Measurements from ENCODE around the gene NRIP3. TPM values are rescaled to one million over a fixed set of nuclear protein-coding genes. Genes with fewer than 3 reads are reported as not detected.

Gene NRIP3
- total and polyA plus RNA-seq, 9 of the 15 experiments (the other 6 are each of a cell fraction or from before 2014, with no cell fraction given) = 4.4 to 18.7 (median 11.6) TPM

GRCh38 chr11:8988329-8989234 is 15.2 kb downstream of the NRIP3 start (continued):
- TF ChIP-seq EWSR1 (IDR thresholded peaks at IDR 0.05; ENCODE audit: borderline replicate concordance, low read depth, partially characterized antibody) (no peak), VEZF1 (CRISPR knock-in tag; IDR thresholded peaks at IDR 0.05) (peak; percentile 31), BRD4 (IDR thresholded peaks at IDR 0.05) (no peak), CREB1 (IDR thresholded peaks at IDR 0.05) (peak; percentile 60; the same call in 1 of the 2 replicates), CREB1 (CRISPR knock-in tag; IDR thresholded peaks at IDR 0.05) (no peak), TCF3 (CRISPR knock-in tag; IDR thresholded peaks at IDR 0.05) (peak; percentile 96), NCOA4 (IDR thresholded peaks at IDR 0.05; ENCODE audit: partially characterized antibody) (peak; percentile 52), ZNF316 (IDR thresholded peaks at IDR 0.05) (peak; percentile 64), PKNOX1 (IDR thresholded peaks at IDR 0.05) (peak; percentile 26; the same call in 1 of the 2 replicates), ZSCAN32 (CRISPR knock-in tag; IDR thresholded peaks at IDR 0.05) (no peak), ZNF217 (CRISPR knock-in tag; IDR thresholded peaks at IDR 0.05) (no peak), ZNF707 (CRISPR knock-in tag; conservative IDR thresholded peaks at IDR 0.05) (no peak), MAFK (IDR thresholded peaks at IDR 0.05; ENCODE audit: low read length) (peak; percentile 50; the same call in 1 of the 2 replicates), RFX5 (IDR thresholded peaks at IDR 0.05; ENCODE audit: low read depth, low read length) (no peak), NCOA6 (IDR thresholded peaks at IDR 0.05) (no peak), BCOR (IDR thresholded peaks at IDR 0.05) (peak; percentile 30; the same call in 1 of the 2 replicates), ZBTB2 (IDR thresholded peaks at IDR 0.05) (peak; percentile 47; the same call in 1 of the 2 replicates), RBFOX2 (IDR thresholded peaks at IDR 0.05; ENCODE audit: low read depth, low read length) (no peak)
- TF ChIP-seq, protein P1, sequence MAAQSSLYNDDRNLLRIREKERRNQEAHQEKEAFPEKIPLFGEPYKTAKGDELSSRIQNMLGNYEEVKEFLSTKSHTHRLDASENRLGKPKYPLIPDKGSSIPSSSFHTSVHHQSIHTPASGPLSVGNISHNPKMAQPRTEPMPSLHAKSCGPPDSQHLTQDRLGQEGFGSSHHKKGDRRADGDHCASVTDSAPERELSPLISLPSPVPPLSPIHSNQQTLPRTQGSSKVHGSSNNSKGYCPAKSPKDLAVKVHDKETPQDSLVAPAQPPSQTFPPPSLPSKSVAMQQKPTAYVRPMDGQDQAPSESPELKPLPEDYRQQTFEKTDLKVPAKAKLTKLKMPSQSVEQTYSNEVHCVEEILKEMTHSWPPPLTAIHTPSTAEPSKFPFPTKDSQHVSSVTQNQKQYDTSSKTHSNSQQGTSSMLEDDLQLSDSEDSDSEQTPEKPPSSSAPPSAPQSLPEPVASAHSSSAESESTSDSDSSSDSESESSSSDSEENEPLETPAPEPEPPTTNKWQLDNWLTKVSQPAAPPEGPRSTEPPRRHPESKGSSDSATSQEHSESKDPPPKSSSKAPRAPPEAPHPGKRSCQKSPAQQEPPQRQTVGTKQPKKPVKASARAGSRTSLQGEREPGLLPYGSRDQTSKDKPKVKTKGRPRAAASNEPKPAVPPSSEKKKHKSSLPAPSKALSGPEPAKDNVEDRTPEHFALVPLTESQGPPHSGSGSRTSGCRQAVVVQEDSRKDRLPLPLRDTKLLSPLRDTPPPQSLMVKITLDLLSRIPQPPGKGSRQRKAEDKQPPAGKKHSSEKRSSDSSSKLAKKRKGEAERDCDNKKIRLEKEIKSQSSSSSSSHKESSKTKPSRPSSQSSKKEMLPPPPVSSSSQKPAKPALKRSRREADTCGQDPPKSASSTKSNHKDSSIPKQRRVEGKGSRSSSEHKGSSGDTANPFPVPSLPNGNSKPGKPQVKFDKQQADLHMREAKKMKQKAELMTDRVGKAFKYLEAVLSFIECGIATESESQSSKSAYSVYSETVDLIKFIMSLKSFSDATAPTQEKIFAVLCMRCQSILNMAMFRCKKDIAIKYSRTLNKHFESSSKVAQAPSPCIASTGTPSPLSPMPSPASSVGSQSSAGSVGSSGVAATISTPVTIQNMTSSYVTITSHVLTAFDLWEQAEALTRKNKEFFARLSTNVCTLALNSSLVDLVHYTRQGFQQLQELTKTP (IDR thresholded peaks at IDR 0.05; ENCODE audit: low read depth in 1 of 2, partially characterized antibody in 2 of 2) = no peak

Data from K562 (cell line).